Tibial artery (tissue), 4 donors: ENCODE measurements around the gene DSC2.

ENCODE experiments used
- DNase-seq, 2 donors: peaks; one replicate each; pipeline ENCODE4 v3.0.0-alpha.2; 2019
- H3K27ac ChIP-seq, 2 donors: fragments of 200-600 bp; sonication (generic) in 1 of 2; 1 replicate in 1 of 2; 2 replicates in 1 of 2; pipeline ENCODE4 v1.5.1; 2018 to 2019; ENCODE audit warnings: mild to moderate bottlenecking in 1 of 2
- H3K27me3 ChIP-seq, 2 donors: fragments of 200-600 bp; sonication (generic) in 1 of 2; one replicate each; pipeline versions ENCODE4 v1.5.1 to v1.6.0; 2016 to 2019
- H3K36me3 ChIP-seq, 3 donors: fragments of 200-600 bp; sonication (generic) in 2 of 3; one replicate each; pipeline ENCODE4 v1.5.1; 2016 to 2019; ENCODE audit warnings: mild to moderate bottlenecking in 2 of 3
- H3K4me1 ChIP-seq, 4 donors: fragments of 200-600 bp; sonication (generic) in 2 of 4; 1 replicate in 3 of 4; 2 replicates in 1 of 4; pipeline ENCODE4 v1.5.1; 2016 to 2019
- H3K4me3 ChIP-seq, 2 donors: fragments of 200-600 bp; sonication (generic) in 1 of 2; 1 replicate in 1 of 2; 2 replicates in 1 of 2; pipeline ENCODE4 v1.5.1; 2018 to 2019; ENCODE audit warnings: mild to moderate bottlenecking in 2 of 2
- H3K9me3 ChIP-seq, 3 donors: fragments of 200-600 bp; sonication (generic) in 1 of 3; one replicate each; pipeline ENCODE4 v1.5.1; 2016 to 2019
- CTCF ChIP-seq, 2 experiments: fragments of 200-600 bp in 1 of 2; fragments of 450-650 bp in 1 of 2; IDR thresholded peaks; one replicate each; pipeline ENCODE4 v1.5.1; 2017 to 2019; ENCODE audit warnings: antibody characterized with exemption in 2 of 2, mild to moderate bottlenecking in 1 of 2, moderate library complexity in 1 of 2
- intact Hi-C: fragments of 100-400 bp; cut with DNase I; formaldehyde crosslinking; loops from one replicate; pipeline ENCODE4 v1.15.0; 2023; ENCODE audit warnings: low total_unique reads

The DSC2 gene

GRCh38 chr18:31077878-31078277, 24.3 kb downstream of the DSC2 start:
- DNase-seq = no peak
- Histone ChIP-seq H3K9me3 (no peaks in the 10 kb centered on the region), H3K27me3 (no peaks in the 10 kb centered on the region), H3K27ac (no peak overlapping the region), H3K36me3 (no peaks in the 10 kb centered on the region), H3K4me1 (no peaks in the 10 kb centered on the region), H3K4me3 (no peak overlapping the region)
- intact Hi-C loops = no loop called here
- TF ChIP-seq CTCF (IDR thresholded peaks at IDR 0.05) = no peak

GRCh38 chr18:31072175-31072574, 30.0 kb downstream of the DSC2 start:
- intact Hi-C loops = no loop called here
- H3K4me3 ChIP-seq = no peak overlapping the region
- H3K9me3 ChIP-seq = no peaks in the 10 kb centered on the region
- no peaks in the 10 kb centered on the region for H3K4me1 ChIP-seq
- TF ChIP-seq CTCF (IDR thresholded peaks at IDR 0.05) = no peak
- no peaks in the 10 kb centered on the region for H3K36me3 ChIP-seq
- DNase-seq = no peak
- H3K27me3 ChIP-seq = no peaks in the 10 kb centered on the region
- no peak overlapping the region for H3K27ac ChIP-seq

GRCh38 chr18:31070206-31070605, 32.0 kb downstream of the DSC2 start:
- intact Hi-C loops = no loop called here

GRCh38 chr18:31066266-31066665, 36.0 kb downstream of the DSC2 start:
- H3K36me3 ChIP-seq = no peaks in the 10 kb centered on the region
- H3K27ac ChIP-seq = no peak overlapping the region
- H3K4me1 ChIP-seq = no peaks in the 10 kb centered on the region
- no peak for TF ChIP-seq CTCF (IDR thresholded peaks at IDR 0.05)
- intact Hi-C loops = no loop called here
- H3K27me3 ChIP-seq = no peaks in the 10 kb centered on the region
- no peak for DNase-seq
- H3K4me3 ChIP-seq = no peak overlapping the region
- H3K9me3 ChIP-seq = no peaks in the 10 kb centered on the region

More at GRCh38 chr18:31070206-31070605, 32.0 kb downstream of the DSC2 start:
- no peak overlapping the region for H3K4me3 ChIP-seq
- H3K27me3 ChIP-seq = no peaks in the 10 kb centered on the region
- no peaks in the 10 kb centered on the region for H3K9me3 ChIP-seq
- no peaks in the 10 kb centered on the region for H3K36me3 ChIP-seq
- no peaks in the 10 kb centered on the region for H3K4me1 ChIP-seq
- no peak for TF ChIP-seq CTCF (IDR thresholded peaks at IDR 0.05)
- no peak for DNase-seq
- no peak overlapping the region for H3K27ac ChIP-seq

- intact Hi-C loops = no loop called here
- no peak for DNase-seq
- H3K27ac ChIP-seq = no peak overlapping the region
- no peaks in the 10 kb centered on the region for H3K27me3 ChIP-seq
- no peaks in the 10 kb centered on the region for H3K9me3 ChIP-seq
- H3K4me3 ChIP-seq = no peak overlapping the region
- TF ChIP-seq CTCF (IDR thresholded peaks at IDR 0.05) = no peak
- H3K4me1 ChIP-seq = no peaks in the 10 kb centered on the region
- H3K36me3 ChIP-seq = no peaks in the 10 kb centered on the region
Observed at GRCh38 chr18:31065036-31065773, 37.0 kb downstream of the DSC2 start.
